NK-92 (cell line): ENCODE data around the gene COL6A3.

ENCODE experiments used
- DNase-seq: peaks from one replicate; lab custom pipeline; 2025; ENCODE audit not compliant: unreplicated experiment; lab: John Stamatoyannopoulos, UW

COL6A3 gene

GRCh38 chr2:237300739-237301138 lies 113.2 kb downstream of the COL6A3 start:
- no peak for DNase-seq

GRCh38 chr2:237299906-237300305 lies 114.1 kb downstream of the COL6A3 start:
- DNase-seq, result no peak

GRCh38 chr2:237298151-237299118 lies 115.5 kb downstream of the COL6A3 start:
- no peak for DNase-seq

- no peak for DNase-seq
Measured at GRCh38 chr2:237297421-237298150, 116.4 kb downstream of the COL6A3 start.

GRCh38 chr2:237296756-237297155 lies 117.2 kb downstream of the COL6A3 start:
- no peak for DNase-seq

GRCh38 chr2:237295889-237296480 lies 118.0 kb downstream of the COL6A3 start:
- no peak for DNase-seq

GRCh38 chr2:237294460-237294859 lies 119.5 kb downstream of the COL6A3 start:
- DNase-seq, result no peak

GRCh38 chr2:237293978-237294377 lies 120.0 kb downstream of the COL6A3 start:
- no peak for DNase-seq

- DNase-seq, result no peak
Measured at GRCh38 chr2:237291138-237291792, 122.7 kb downstream of the COL6A3 start.

GRCh38 chr2:237290261-237290660 lies 123.7 kb downstream of the COL6A3 start:
- DNase-seq, result no peak

- no peak for DNase-seq
Measured at GRCh38 chr2:237289139-237289538, 124.8 kb downstream of the COL6A3 start.

- no peak for DNase-seq
Measured at GRCh38 chr2:237287872-237288271, 126.1 kb downstream of the COL6A3 start.

GRCh38 chr2:237283131-237283928 lies 130.6 kb downstream of the COL6A3 start:
- DNase-seq, result no peak

GRCh38 chr2:237282568-237283128 lies 131.3 kb downstream of the COL6A3 start:
- no peak for DNase-seq

GRCh38 chr2:237281836-237282306 lies 132.1 kb downstream of the COL6A3 start:
- DNase-seq, result no peak

- DNase-seq, result no peak
Measured at GRCh38 chr2:237280939-237281338, 133.0 kb downstream of the COL6A3 start.

- no peak for DNase-seq
Measured at GRCh38 chr2:237280229-237280628, 133.7 kb downstream of the COL6A3 start.

GRCh38 chr2:237279012-237279768 lies 134.8 kb downstream of the COL6A3 start:
- DNase-seq, result no peak

- no peak for DNase-seq
Measured at GRCh38 chr2:237278568-237278967, 135.4 kb downstream of the COL6A3 start.
